Measurements from ENCODE around the gene ABHD1. TPM values are rescaled to one million over a fixed set of nuclear protein-coding genes. Genes with fewer than 3 reads are reported as not detected.
"Not testable (repeated sequence)": the region's sequence is repeated elsewhere in the genome, so short reads cannot be mapped to it uniquely, and the experiment has no call there.

Gene ABHD1
- polyA plus RNA-seq, 4 donors, result 0.99 to 2.0 (median 1.3) TPM

DNA sequence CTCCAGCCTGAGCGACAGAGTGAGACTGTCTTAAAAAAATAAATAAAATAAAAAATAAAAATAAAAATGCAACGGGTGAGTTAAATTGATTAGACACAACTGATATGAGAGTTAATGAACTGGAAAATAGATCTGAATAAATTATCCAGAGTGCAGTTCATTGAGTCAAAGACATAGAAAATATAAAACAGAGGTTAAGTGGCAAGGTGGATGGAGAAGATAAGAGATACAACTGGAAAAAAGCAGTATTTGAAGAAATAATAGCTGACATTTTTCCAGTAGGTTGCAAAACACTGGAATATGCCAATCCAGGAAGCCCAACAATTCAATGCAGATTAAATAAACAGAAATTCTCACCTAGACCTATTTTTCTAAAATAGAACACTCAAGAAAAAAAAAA is 15.4 kb upstream of the ABHD1 start:
- DNase-seq (ENCODE audit: low read depth in 4 of 4, low spot score in 2 of 4), result no peak

DNA sequence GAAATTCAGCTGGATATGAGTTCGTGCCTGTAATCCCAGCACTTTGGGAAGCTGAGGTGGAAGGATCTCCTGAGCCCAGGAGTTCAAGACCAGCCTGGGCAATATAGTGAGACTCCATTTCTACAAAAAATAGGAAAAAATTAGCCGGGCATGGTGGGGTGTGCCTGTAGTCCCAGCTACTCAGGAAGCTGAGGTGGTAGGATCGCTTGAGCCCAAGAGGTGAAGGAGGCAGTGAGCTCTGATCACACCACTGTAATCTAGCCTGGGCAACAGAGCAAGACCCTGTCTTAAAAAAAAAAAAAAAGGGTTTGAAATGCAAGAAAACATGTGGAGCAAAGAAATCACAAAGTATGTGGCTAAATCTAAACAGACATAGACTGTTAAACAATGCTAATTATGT is 14.5 kb upstream of the ABHD1 start:
- no peak for DNase-seq (ENCODE audit: low read depth in 4 of 4, low spot score in 2 of 4)

GRCh38 chr2:27110603-27111352 is 12.8 kb upstream of the ABHD1 start:
- DNase-seq (ENCODE audit: low read depth in 4 of 4, low spot score in 2 of 4), result not testable (repeated sequence)

DNA sequence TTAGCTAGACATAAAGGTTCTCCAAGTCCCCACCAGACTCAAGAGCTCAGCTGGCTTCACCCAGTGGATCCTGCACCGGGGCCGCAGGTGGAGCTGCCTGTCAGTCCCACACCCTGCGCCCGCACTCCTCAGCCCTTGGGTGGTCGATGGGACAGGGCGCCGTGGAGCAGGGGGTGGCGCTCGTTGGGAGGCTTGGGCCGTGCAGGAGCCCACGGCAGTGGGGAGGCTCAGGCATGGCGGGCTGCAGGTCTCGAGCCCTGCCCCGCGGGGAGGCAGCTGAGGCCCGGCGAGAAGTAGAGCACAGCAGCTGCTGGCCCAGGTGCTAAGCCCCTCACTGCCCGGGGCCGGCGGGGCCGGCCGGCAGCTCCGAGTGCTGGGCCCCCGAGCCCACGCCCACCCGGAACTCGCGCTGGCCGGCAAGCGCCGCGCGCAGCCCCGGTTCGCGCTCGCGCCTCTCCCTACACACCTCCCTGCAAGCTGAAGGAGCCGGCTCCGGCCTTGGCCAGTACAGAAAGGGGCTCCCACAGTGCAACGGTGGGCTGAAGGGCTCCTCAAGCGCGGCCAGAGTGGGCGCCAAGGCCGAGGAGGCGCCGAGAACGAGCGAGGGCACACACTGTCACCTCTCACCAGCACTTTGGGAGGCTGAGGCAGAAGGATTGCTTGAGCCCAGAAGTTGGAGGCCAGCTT is 12.1 kb upstream of the ABHD1 start:
- not testable (repeated sequence) for DNase-seq (ENCODE audit: low read depth in 4 of 4, low spot score in 2 of 4)

DNA sequence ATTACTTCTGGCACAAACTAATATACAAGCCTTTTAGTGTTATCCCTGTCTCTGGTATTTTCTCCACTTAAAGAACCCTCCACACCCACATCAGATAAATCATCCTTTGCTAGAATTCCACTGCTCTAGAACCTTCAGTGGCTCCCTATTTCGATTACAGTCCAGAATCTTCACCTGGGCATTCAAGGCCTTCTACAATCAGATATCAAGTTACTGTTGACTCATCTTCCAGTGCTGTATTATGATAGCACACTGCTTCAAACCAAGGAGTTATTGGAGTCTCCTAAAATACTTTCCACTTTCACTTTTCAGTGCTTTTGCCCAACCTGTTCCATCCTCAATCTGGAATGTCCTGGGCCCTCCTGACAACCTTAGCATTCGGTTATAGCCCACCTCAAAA is 8.1 kb upstream of the ABHD1 start:
- no peak for DNase-seq (ENCODE audit: low read depth in 4 of 4, low spot score in 2 of 4)

DNA sequence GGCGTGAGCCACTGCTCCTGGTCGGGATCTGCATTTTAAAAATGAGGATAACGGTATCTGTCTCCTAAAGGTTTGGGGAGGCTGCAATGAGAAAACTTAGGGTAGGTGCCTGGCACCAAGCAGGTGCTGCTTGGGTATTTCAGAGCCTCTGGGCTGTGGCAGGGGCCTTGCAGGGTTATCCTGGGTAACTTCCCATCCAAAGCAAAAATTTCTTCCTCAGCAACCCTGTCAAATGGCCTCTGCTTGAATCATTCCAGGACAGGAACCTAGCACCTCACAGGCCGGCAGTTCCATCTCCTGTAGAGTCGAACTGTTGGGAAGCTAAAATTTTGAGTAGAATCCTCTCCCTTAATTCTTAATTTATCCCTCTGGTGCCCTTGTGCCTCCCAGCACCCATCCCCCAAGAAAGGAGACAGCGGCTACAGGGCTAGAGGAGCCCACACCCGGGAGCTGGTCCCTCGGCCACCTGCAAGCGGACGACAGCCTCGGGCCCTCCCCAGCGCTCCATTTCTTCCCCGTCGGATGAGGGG is 5.6 kb upstream of the ABHD1 start:
- DNase-seq (ENCODE audit: low read depth in 4 of 4, low spot score in 2 of 4), result no peak

GRCh38 chr2:27118525-27119329 is 4.9 kb upstream of the ABHD1 start, which contains the start of gene CGREF1:
Gene CGREF1 (minus strand): TSS chr2:27119128. CDS start chr2:27104366, 14,762 bp downstream.
- no peak for DNase-seq (ENCODE audit: low read depth in 4 of 4, low spot score in 2 of 4)

DNA sequence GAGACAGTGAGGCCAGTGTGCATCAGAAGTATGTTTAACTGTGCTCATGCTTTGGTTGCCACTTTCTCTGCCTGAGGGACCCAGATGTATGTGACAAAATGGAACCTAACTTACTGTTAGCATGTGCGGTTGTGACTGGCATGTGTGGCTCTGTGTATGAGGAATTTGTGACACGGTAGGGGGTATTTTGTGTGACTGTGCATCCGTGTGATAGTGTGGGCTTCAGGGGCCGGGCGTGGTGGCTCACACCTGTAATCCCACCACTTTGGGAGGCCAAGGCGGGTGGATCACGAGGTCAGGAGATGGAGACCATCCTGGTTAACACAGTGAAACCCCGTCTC is 4.3 kb upstream of the ABHD1 start:
- not testable (repeated sequence) for DNase-seq (ENCODE audit: low read depth in 4 of 4, low spot score in 2 of 4)

DNA sequence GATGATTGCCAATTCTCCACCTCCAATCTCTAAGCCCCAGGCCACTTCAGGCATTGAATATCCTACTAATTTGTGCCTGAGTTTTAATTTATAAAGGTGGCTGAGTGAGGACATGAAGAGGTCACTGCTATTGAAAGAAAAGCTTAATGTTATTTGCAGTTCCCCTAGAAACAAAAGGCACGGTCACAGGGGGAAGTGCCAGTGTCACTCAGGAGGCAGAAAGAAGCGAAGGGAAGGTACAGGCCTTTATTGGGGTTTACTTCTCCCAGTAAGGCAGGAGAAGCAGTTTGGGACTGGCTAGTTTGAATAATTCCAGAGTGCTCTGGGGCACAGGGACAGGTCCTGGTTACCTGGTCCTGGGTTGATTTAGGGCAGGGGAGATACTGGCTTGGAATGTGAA is 1.7 kb upstream of the ABHD1 start:
- no peak for DNase-seq (ENCODE audit: low read depth in 4 of 4, low spot score in 2 of 4)

- DNase-seq (ENCODE audit: low read depth in 4 of 4, low spot score in 2 of 4), result no peak
Observed at GRCh38 chr2:27122791-27123190, 824 bp upstream of the ABHD1 start.

- DNase-seq (ENCODE audit: low read depth in 4 of 4, low spot score in 2 of 4), result no peak
Observed at GRCh38 chr2:27125104-27125503, 1.5 kb downstream of the ABHD1 start.

DNA sequence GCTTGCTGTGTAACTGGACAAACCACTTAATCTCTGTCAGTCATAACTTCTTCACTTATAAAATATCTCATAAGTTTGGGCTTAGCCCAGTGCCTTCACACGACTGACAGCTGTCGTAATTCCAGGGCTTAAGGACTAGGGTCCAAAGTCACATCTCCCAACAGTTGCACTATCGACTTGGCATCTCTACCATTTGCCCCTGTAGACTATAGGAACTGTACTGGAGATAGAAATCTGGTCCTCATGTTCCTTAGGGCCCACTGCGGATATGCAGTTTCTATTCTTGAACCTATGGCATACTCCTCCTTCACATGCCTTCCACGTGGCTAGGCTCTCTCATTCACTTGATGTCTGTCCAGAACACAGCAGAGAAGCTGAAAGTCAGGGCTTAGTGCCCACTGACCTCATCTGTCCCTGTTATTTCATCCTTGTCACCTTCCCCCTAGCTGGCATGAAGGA is 2.7 kb downstream of the ABHD1 start:
- DNase-seq (ENCODE audit: low read depth in 4 of 4, low spot score in 2 of 4), result no peak

DNA sequence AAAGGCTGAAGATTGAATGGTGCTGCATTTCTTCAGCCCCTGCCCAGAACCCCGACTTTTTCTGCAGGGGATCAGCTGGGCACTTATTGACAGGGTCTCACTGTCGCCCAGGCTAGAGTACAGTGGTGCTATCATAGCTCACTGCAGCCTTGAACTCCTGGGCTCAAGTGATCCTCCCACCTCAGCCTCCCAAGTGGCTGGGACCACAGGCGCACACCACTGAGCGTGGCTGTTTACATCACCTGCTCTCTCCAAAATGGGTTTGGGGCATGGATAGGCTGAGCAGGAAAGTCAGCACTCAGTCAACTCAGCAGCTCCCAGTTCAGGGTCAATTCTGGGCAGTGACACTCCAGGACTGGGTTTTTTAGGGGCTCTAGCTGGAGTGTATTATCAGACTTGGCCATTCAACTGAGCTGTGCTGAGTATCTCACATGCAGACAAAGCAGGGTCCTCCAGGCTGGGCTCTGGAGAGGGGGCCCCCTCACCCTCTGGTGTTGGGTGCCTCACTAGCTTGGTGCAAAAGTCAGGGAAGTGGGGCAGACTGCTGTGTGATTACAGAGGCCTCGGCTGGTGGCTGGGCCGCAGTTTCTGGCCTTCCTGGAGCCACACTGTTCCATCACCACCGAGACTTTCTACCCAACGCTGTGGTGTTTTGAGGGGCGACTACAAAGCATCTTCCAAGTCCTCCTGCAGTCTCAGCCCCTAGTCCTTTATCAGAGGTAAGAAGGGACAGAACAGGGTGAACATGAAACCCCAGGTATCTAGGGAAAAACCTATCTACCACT is 4.5 kb downstream of the ABHD1 start:
- no peak for DNase-seq (ENCODE audit: low read depth in 4 of 4, low spot score in 2 of 4)

- DNase-seq (ENCODE audit: low read depth in 4 of 4, low spot score in 2 of 4), result no peak
Observed at GRCh38 chr2:27128668-27129571, 5.3 kb downstream of the ABHD1 start.

DNA sequence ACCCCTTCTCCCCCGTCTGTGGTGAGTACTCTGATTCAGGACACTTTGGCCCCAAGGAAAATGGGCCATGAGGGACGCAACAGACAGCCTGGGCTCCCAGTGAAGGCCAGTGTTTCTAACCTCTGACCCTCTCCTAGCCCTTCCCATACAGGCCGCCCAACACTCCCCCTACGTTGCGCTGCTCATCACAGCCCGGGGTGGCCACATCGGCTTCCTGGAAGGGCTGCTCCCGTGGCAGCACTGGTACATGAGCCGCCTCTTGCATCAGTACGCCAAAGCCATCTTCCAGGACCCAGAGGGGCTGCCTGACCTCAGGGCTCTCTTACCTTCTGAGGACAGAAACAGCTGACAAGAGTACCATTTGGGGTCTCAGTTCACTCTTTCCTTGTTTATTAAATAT is 6.8 kb downstream of the ABHD1 start:
- no peak for DNase-seq (ENCODE audit: low read depth in 4 of 4, low spot score in 2 of 4)

DNA sequence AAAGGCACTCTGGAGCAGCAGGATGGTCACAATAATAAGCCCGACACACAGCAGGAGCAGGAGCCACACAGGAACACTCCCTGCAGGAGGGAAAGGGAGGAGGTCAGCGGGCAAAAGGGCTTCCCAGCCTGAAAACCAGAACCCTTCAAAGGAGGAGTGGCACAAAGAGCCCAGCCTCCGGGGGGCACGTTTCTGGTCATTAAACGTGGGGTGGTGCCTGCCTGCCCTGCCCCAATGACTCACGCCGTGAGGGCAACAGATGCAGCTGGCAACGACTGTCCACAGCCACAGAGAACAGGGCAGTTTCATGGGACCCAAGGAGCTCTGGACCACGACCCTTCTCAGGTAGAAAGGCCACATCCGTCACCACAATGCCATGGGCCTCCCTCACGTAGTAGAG is 7.8 kb downstream of the ABHD1 start:
- no peak for DNase-seq (ENCODE audit: low read depth in 4 of 4, low spot score in 2 of 4)

- DNase-seq (ENCODE audit: low read depth in 4 of 4, low spot score in 2 of 4), result no peak
Observed at GRCh38 chr2:27133195-27133875, 9.7 kb downstream of the ABHD1 start.

- DNase-seq (ENCODE audit: low read depth in 4 of 4, low spot score in 2 of 4), result peak; percentile 87 to 96 (median 92)
Observed at GRCh38 chr2:27133905-27134780, 10.5 kb downstream of the ABHD1 start, which contains the start of gene PREB. Gene PREB (minus strand): TSS chr2:27134636. CDS start chr2:27134421, 215 bp downstream.

All from left renal cortex interstitium (tissue), 4 donors.